Measurements from ENCODE around the gene ZNF117.

DNA sequence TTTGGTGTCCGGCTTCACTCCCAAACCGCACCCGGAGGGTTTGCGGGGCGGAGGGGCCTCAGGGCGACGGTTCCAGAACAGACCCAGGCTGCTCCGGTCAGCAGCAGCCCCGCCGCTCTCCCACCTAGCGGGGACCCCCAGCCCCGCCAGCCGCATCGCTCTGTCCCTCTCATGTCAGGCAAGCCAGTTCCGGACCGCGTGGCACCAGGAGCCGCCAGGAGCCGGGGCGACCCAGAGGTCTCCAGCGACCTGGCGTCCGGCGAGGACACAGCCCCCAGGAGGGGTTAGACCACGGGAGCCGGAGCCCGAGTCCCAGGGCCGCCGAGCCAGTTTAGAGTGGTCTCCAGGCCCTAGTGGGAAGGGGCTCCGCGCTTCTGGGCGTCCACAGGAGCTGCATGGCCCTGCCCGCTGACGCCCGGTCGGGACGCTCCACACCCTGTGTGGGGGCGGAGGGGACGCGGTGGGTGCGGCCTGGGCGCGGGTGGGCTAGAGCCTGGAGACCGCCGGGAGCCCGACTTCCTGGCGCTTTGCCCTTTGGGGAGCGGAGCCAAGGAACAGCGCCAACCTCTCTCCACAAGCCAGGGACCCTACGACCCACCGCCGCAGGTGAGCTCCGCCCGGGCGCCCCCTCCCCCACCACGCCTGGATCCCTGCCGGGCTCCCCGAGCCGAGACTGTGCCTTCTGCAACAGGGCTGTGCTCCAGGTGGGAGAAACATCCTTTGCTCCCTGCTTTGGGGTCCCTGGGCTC, 43.4 kb downstream of the ZNF117 start:
- TF ChIP-seq POLR2A (IDR thresholded peaks at IDR 0.05) (no peak), POLR2AphosphoS5 (IDR thresholded peaks at IDR 0.05) (no peak)

Data from prostate gland (tissue), 1 donor.